Amniotic epithelial cell (primary cell): Measurements from ENCODE around the gene FOXP3.

ENCODE experiments used
- DNase-seq: peaks from one replicate; pipeline ENCODE4 v3.0.0-alpha.2; 2010; ENCODE audit warnings: low read depth

Gene FOXP3

GRCh38 chrX:49249616-49250015 lies 14.9 kb downstream of the FOXP3 start:
- no peak for DNase-seq

- no peak for DNase-seq
Observed at GRCh38 chrX:49249071-49249470, 15.4 kb downstream of the FOXP3 start.

GRCh38 chrX:49247916-49248811 lies 16.3 kb downstream of the FOXP3 start:
- DNase-seq: no peak

- DNase-seq: no peak
Observed at GRCh38 chrX:49247346-49247745, 17.2 kb downstream of the FOXP3 start.

GRCh38 chrX:49246541-49246940 lies 18.0 kb downstream of the FOXP3 start:
- no peak for DNase-seq

- no peak for DNase-seq
Observed at GRCh38 chrX:49244207-49244606, 20.3 kb downstream of the FOXP3 start.

GRCh38 chrX:49243166-49243565 lies 21.3 kb downstream of the FOXP3 start:
- DNase-seq: no peak

GRCh38 chrX:49242545-49243066 lies 21.9 kb downstream of the FOXP3 start:
- no peak for DNase-seq

GRCh38 chrX:49238735-49239134 lies 25.8 kb downstream of the FOXP3 start:
- DNase-seq: no peak

GRCh38 chrX:49237060-49237459 lies 27.4 kb downstream of the FOXP3 start:
- no peak for DNase-seq

GRCh38 chrX:49233887-49234555 lies 30.5 kb downstream of the FOXP3 start:
- no peak for DNase-seq

- DNase-seq: no peak
Observed at GRCh38 chrX:49233176-49233575, 31.3 kb downstream of the FOXP3 start, which contains the start of gene CACNA1F. TSS of gene CACNA1F (minus strand) at chrX:49233340. CDS start at chrX:49233309, 31 bp downstream.

- DNase-seq: no peak
Observed at GRCh38 chrX:49232525-49232924, 32.0 kb downstream of the FOXP3 start.

- DNase-seq: no peak
Observed at GRCh38 chrX:49231333-49232000, 33.0 kb downstream of the FOXP3 start.

GRCh38 chrX:49230500-49231232 lies 33.8 kb downstream of the FOXP3 start:
- peak; percentile 25 for DNase-seq

GRCh38 chrX:49228185-49228584 lies 36.3 kb downstream of the FOXP3 start:
- DNase-seq: no peak

GRCh38 chrX:49227726-49228125 lies 36.8 kb downstream of the FOXP3 start:
- DNase-seq: no peak

GRCh38 chrX:49226946-49227345 lies 37.6 kb downstream of the FOXP3 start:
- DNase-seq: no peak

GRCh38 chrX:49225858-49226257 lies 38.7 kb downstream of the FOXP3 start:
- no peak for DNase-seq

GRCh38 chrX:49221868-49222267 lies 42.6 kb downstream of the FOXP3 start:
- no peak for DNase-seq

- DNase-seq: no peak
Observed at GRCh38 chrX:49220100-49220499, 44.4 kb downstream of the FOXP3 start.
